ENCODE data around the gene MSMB. TPM values are rescaled to one million over a fixed set of nuclear protein-coding genes. Genes with fewer than 3 reads are reported as not detected.

MSMB gene
- total and polyA plus RNA-seq, 2 of the 8 experiments (the other 6 are each of a cell fraction or from before 2014, with no cell fraction given) = not detected

GRCh38 chr10:46050941-46051623 is 5.0 kb upstream of the MSMB start:
- FAIRE-seq = no peak

More at GRCh38 chr10:46050941-46051623, 5.0 kb upstream of the MSMB start:
- Histone ChIP-seq H2BK15ac (ENCODE audit: low read length) (no peak overlapping the region), H3K4ac (replicated peaks; ENCODE audit: insufficient read length, low read depth, low read length) (no peak overlapping the region), H3K14ac (ENCODE audit: insufficient read length) (no peak overlapping the region), H3K27me3 (replicated peaks in 1 of 4; ENCODE audit: control insufficient read depth in 3 of 4, extremely low read depth in 1 of 4, insufficient read depth in 3 of 4, low read length in 3 of 4) (no peaks in the 10 kb centered on the region), H3K4me1 (replicated peaks in 1 of 4; ENCODE audit: control insufficient read depth in 3 of 4, insufficient read depth in 4 of 4, low read length in 3 of 4) (peaks cover 2 to 14% (median 9%) of the 10 kb centered on the region in 4 experiments; a peak in 5 of 7 replicates), H2BK12ac (ENCODE audit: low read depth, low read length) (no peak overlapping the region), H2AK5ac (ENCODE audit: low read depth, low read length) (no peak overlapping the region), H4K20me1 (replicated peaks in 1 of 2; ENCODE audit: control insufficient read depth in 1 of 2, insufficient read depth in 2 of 2, low read length in 2 of 2) (no peaks in the 10 kb centered on the region), H3K36me3 (ENCODE audit: control insufficient read depth in 2 of 4, insufficient read depth in 4 of 4, low read length in 3 of 4) (no peaks in the 10 kb centered on the region), H4K91ac (replicated peaks; ENCODE audit: insufficient read length, low read length) (no peak overlapping the region), H3K79me1 (ENCODE audit: low read depth, low read length) (no peaks in the 10 kb centered on the region), H2AFZ (ENCODE audit: low read length) (no peak overlapping the region; the same call in 1 of the 2 replicates), H3K9me3 (ENCODE audit: insufficient read depth in 2 of 2, low read depth in 1 of 2, low read length in 1 of 2) (no peaks in the 10 kb centered on the region), H3K23ac (ENCODE audit: insufficient read length) (no peak overlapping the region), H3K18ac (ENCODE audit: extremely low read depth, low read length) (no peak overlapping the region), H3K27ac (ENCODE audit: low read depth, low read length) (no peak overlapping the region), H3K56ac (replicated peaks; ENCODE audit: insufficient read length, low read depth, low read length) (no peak overlapping the region), H3K9ac (replicated peaks in 1 of 4; ENCODE audit: extremely low read depth in 1 of 4, low read depth in 3 of 4, low read length in 3 of 4) (no peak overlapping the region), H3K4me3 (ENCODE audit: extremely low read depth in 1 of 4, insufficient read depth in 2 of 4, low read depth in 3 of 4, low read length in 4 of 4) (no peak overlapping the region), H4K5ac (ENCODE audit: insufficient read length, low read depth, low read length) (no peak overlapping the region), H2BK20ac (ENCODE audit: low read length) (no peak overlapping the region), H3K4me2 (ENCODE audit: insufficient read depth in 1 of 2, low read depth in 2 of 2, low read length in 2 of 2) (no peak overlapping the region), H4K8ac (ENCODE audit: extremely low read depth, insufficient read depth, low read length) (no peak overlapping the region), H3K79me2 (ENCODE audit: control insufficient read depth in 1 of 2, insufficient read depth in 2 of 2, low read length in 2 of 2) (no peaks in the 10 kb centered on the region), H2BK5ac (ENCODE audit: low read depth, low read length) (no peak overlapping the region), H3K23me2 (ENCODE audit: low read depth, low read length) (no peaks in the 10 kb centered on the region; the same call in 1 of the 2 replicates), H2BK120ac (replicated peaks; ENCODE audit: low read depth, low read length) (no peak overlapping the region)
- WGBS, 2 experiments (ENCODE audit: extremely low coverage in 1 of 2, insufficient coverage in 1 of 2, insufficient read length in 1 of 2, insufficient replicate concordance in 2 of 2, low coverage in 1 of 2, low lambda C conversion rate in 2 of 2, missing lambda C conversion rate in 1 of 2) = 78% methylated on average over 11 of the region's 11 CpGs; no CpG with 5 or more reads in 1 of the 2 experiments
- ChIA-PET CTCF (ENCODE audit: partially characterized antibody) (interaction anchor here (1.9 kb wide), 1 partner anchor 12 kb away, joined by 6 read pairs; no protein-coding TSS in a partner anchor), POLR2A (ENCODE audit: partially characterized antibody) (no interaction called here)
- no peak for DNase-seq (ENCODE audit: low read depth in 1 of 2, low spot score in 2 of 2)
- TF ChIP-seq RNF2 (IDR thresholded peaks at IDR 0.05; ENCODE audit: borderline replicate concordance, low read depth, low read length, missing control alignments, poor library complexity, severe bottlenecking) (no peak), BACH1 (IDR thresholded peaks at IDR 0.05; ENCODE audit: low read length) (no peak), ZNF274 (IDR thresholded peaks at IDR 0.05; ENCODE audit: borderline replicate concordance, extremely low read depth, low read length) (no peak), SP2 (IDR thresholded peaks at IDR 0.05; ENCODE audit: low read length) (no peak), CBX5 (IDR thresholded peaks at IDR 0.05; ENCODE audit: low read depth, low read length) (no peak), HDAC2 (IDR thresholded peaks at IDR 0.05; ENCODE audit: borderline replicate concordance in 1 of 2, low read depth in 2 of 2, low read length in 2 of 2) (no peak), MAFK (IDR thresholded peaks at IDR 0.05; ENCODE audit: low read depth, low read length) (no peak), PHF8 (conservative IDR thresholded peaks at IDR 0.05; ENCODE audit: low read depth, low read length) (no peak), BRCA1 (IDR thresholded peaks at IDR 0.05; ENCODE audit: low read depth, low read length) (no peak), ATF3 (IDR thresholded peaks at IDR 0.05; ENCODE audit: insufficient read depth, low read depth, low read length) (no peak)

Measured in H1 (cell line).